BE2C (cell line): ENCODE results near the gene EPOP.
"Not testable (repeated sequence)": the region's sequence is repeated elsewhere in the genome, so short reads cannot be mapped to it uniquely, and the experiment has no call there.

Experiments used
- DNase-seq: peaks from one replicate; pipeline ENCODE4 v3.0.0-alpha.2; 2020
- H3K27me3 ChIP-seq: fragments of 250-450 bp; sonication (Bioruptor Pico); 2 replicates; pipeline ENCODE4 v1.5.1; 2020; ENCODE audit warnings: mild to moderate bottlenecking
- H3K36me3 ChIP-seq: fragments of 250-450 bp; sonication (Bioruptor Pico); 2 replicates; pipeline ENCODE4 v1.5.1; 2020; ENCODE audit warnings: mild to moderate bottlenecking
- H3K4me1 ChIP-seq: fragments of 250-450 bp; sonication (Bioruptor Pico); 2 replicates; pipeline ENCODE4 v1.5.1; 2020
- H3K4me3 ChIP-seq: 2 replicates; pipeline ENCODE4 v1.5.1; 2011; ENCODE audit warnings: low read depth, low read length
- H3K9me3 ChIP-seq: fragments of 250-450 bp; sonication (Bioruptor Pico); 2 replicates; pipeline ENCODE4 v1.5.1; 2020
- TF ChIP-seq, protein P1 (sequence below): IDR thresholded peaks from 2 replicates; pipeline ENCODE4 v1.5.1; 2012; ENCODE audit warnings: mild to moderate bottlenecking, low read depth, low read length

Gene EPOP

GRCh38 chr17:38657824-38658740 is 16.7 kb downstream of the EPOP start:
- no peaks in the 10 kb centered on the region for H3K36me3 ChIP-seq
- H3K4me1 ChIP-seq: peaks cover 8% of the 10 kb centered on the region
- TF ChIP-seq, protein P1, sequence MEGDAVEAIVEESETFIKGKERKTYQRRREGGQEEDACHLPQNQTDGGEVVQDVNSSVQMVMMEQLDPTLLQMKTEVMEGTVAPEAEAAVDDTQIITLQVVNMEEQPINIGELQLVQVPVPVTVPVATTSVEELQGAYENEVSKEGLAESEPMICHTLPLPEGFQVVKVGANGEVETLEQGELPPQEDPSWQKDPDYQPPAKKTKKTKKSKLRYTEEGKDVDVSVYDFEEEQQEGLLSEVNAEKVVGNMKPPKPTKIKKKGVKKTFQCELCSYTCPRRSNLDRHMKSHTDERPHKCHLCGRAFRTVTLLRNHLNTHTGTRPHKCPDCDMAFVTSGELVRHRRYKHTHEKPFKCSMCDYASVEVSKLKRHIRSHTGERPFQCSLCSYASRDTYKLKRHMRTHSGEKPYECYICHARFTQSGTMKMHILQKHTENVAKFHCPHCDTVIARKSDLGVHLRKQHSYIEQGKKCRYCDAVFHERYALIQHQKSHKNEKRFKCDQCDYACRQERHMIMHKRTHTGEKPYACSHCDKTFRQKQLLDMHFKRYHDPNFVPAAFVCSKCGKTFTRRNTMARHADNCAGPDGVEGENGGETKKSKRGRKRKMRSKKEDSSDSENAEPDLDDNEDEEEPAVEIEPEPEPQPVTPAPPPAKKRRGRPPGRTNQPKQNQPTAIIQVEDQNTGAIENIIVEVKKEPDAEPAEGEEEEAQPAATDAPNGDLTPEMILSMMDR: no peak
- no peaks in the 10 kb centered on the region for H3K9me3 ChIP-seq
- no peak for DNase-seq
- no peak overlapping the region for H3K4me3 ChIP-seq
- H3K27me3 ChIP-seq: no peaks in the 10 kb centered on the region

DNA sequence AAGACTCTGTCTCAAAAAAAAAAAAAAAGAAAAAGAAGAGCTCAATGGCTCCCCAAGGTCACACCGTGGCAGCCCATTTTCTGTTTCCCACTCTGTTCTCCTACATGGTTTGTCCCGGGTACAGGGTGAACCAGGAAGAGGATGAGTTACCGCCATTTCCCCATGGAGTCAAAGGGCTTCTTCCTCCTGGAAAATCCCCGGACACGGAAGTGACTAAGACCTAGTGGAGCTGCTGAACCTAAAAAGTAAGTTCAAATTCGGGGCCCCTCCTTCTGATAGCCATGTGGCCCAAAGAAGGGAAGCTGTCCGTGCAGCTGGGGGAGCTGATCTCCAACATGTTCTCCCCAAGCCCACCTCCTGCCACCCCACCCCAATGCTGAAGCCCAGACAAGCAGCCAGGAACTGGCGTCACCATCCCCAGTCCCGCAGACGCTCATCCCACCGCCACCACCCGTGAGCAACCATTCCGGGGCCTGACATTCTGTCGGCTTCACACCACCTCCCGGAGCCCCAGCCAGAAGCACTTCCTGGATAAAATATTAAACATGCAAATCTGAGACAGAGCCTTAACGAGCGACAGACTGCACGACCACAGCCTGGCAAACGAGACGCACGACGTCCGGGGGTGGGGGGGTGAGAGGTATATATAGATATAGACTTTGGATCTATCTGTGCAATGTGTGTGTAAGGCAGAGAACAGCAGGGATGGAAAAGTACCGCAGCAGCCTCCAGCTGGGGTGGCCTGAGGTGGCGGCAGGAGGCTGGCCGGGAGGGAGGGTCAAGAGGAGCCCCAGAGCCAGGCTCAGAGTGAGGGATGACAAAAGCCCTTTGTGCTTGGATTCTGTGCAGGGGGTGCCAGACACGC is 17.6 kb downstream of the EPOP start:
- TF ChIP-seq, protein P1: no peak
- no peak for DNase-seq
- Histone ChIP-seq H3K9me3 (no peaks in the 10 kb centered on the region), H3K4me3 (no peak overlapping the region), H3K27me3 (no peaks in the 10 kb centered on the region), H3K4me1 (peaks cover 8% of the 10 kb centered on the region), H3K36me3 (no peaks in the 10 kb centered on the region)

DNA sequence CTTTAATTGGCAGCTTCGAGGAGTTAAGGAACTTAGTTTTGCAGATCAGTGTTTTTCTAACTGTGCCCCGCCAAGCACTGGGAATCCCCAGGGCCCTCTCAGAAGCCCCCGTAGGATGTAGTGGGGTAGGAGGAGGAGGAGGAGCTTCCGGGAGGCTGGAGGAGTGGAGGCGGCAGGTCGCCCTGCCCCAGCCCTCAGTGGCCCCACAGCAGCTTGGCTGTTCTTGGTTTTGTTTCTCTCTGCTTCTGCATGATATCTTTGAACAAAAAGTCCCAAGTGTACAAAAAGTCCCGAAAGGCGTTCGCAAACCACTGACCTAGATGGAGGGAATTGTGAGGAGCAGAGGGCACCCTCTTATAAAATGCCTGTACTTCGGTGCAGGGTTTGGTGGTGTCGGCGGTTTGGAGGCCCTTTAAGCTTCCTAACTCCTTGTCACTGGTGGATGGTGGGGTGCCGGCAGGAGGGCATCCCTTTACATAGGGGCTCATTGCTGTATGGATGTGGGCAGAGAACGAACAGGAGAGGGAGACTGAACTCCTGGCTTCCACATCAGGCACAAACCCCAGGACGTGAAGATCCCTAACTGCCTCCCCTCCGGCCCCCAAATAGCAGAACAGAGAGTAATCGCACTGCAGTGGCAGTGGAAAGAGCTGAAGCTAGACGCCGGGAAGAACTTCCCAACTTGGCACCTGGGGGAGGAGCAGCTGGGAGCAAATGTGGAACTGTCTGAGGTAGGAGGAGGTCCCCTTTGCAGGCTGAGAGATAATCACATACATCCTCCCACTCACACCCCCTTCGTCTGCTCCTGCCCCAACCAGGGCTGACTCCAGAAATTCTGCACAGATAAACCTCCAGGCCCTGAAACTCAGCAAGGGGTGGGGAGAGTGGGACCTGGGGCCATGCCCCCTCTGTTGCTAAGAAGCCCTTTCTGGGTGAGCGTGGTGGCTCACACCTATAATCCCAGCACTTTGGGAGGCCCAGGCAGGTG is 20.1 kb downstream of the EPOP start:
- Histone ChIP-seq H3K4me1 (peaks cover 8% of the 10 kb centered on the region), H3K4me3 (peak overlapping the region; percentile 29), H3K9me3 (no peaks in the 10 kb centered on the region), H3K36me3 (no peaks in the 10 kb centered on the region), H3K27me3 (no peaks in the 10 kb centered on the region)
- DNase-seq: no peak
- TF ChIP-seq, protein P1: no peak

DNA sequence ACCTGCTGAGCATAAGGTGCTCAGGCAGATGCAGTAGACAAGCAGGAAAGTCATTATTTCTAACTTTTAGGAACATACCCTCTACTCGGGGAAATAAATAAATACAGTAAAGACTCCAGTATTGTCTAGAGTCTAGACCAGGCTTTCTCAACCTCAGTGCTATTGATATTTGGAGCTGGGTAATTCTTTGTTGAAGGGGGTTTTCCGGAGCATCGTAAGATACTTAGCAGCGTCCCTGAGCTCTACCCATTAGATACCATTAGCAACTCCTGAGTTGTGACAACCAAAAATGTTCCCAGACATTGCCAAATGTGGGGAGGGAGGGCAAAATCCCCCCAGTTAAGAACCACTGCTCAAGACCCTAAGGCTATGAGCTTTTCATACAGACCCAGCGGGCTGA is 21.1 kb downstream of the EPOP start:
- Histone ChIP-seq H3K4me3 (no peak overlapping the region), H3K36me3 (no peaks in the 10 kb centered on the region), H3K9me3 (no peaks in the 10 kb centered on the region), H3K27me3 (no peaks in the 10 kb centered on the region), H3K4me1 (peaks cover 8% of the 10 kb centered on the region)
- DNase-seq: no peak
- TF ChIP-seq, protein P1: no peak

- H3K4me3 ChIP-seq: no peak overlapping the region
- no peaks in the 10 kb centered on the region for H3K9me3 ChIP-seq
- no peaks in the 10 kb centered on the region for H3K36me3 ChIP-seq
- DNase-seq: no peak
- H3K27me3 ChIP-seq: no peaks in the 10 kb centered on the region
- TF ChIP-seq, protein P1: no peak
- peaks cover 8% of the 10 kb centered on the region for H3K4me1 ChIP-seq
Measured at GRCh38 chr17:38653230-38653629, 21.5 kb downstream of the EPOP start.

DNA sequence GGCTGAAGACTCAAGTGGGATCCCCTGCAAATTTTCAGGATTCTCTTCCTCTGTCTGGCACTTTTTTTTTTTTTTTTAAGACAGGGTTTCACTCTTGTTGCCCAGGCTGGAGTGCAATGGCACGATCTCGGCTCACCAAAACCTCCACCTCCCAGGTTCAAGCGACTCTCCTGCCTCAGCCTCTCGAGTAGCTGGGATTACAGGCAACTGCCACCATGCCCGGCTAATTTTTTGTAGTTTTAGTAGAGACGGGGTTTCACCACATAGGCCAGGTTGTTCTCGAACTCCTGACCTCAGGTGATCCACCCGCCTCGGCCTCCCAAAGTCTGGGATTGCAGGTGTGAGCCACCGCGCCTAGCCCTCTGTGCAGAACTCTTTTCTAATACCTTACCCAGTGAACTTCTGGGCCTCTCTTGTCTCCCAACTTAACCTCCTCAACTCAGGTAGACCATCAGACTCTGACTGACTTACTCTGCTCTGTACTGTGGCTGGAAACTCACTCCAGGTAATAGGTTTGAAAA is 24.0 kb downstream of the EPOP start:
- H3K36me3 ChIP-seq, H3K9me3 ChIP-seq, DNase-seq, H3K27me3 ChIP-seq, H3K4me1 ChIP-seq, H3K4me3 ChIP-seq: not testable (repeated sequence)
